KMS-11 (cell line): Measurements from ENCODE around the gene APBB1IP.

ENCODE experiments used
- H2AFZ ChIP-seq: fragments of 200-600 bp; sonication (generic); 2 replicates; pipeline ENCODE4 v1.6.1; 2016; ENCODE audit warnings: antibody characterized with exemption, mixed run types, low read depth
- H3K27ac ChIP-seq: fragments of 200-600 bp; sonication (generic); 2 replicates; pipeline ENCODE4 v1.6.1; 2016; ENCODE audit warnings: mild to moderate bottlenecking, mixed run types
- H3K27me3 ChIP-seq: fragments of 200-600 bp; sonication (generic); 2 replicates; pipeline ENCODE4 v1.6.1; 2017; ENCODE audit warnings: mild to moderate bottlenecking, low read depth, mixed run types, moderate library complexity; ENCODE audit not compliant: insufficient read depth
- H3K36me3 ChIP-seq: fragments of 200-600 bp; sonication (generic); 2 replicates; pipeline ENCODE4 v1.6.1; 2017; ENCODE audit warnings: mild to moderate bottlenecking, mixed run types; ENCODE audit not compliant: insufficient read depth
- H3K4me1 ChIP-seq: fragments of 200-600 bp; sonication (generic); 2 replicates; pipeline ENCODE4 v1.6.1; 2016; ENCODE audit warnings: mild to moderate bottlenecking, low read depth, mixed run types; ENCODE audit not compliant: poor library complexity, severe bottlenecking
- H3K4me2 ChIP-seq: fragments of 200-600 bp; sonication (generic); 2 replicates; pipeline ENCODE4 v1.7.0; 2016; ENCODE audit warnings: mild to moderate bottlenecking, mixed run types
- H3K4me3 ChIP-seq: fragments of 200-600 bp; sonication (generic); IDR thresholded peaks from 2 replicates; pipeline ENCODE4 v1.6.1; 2017; ENCODE audit warnings: low read depth, low read length, mixed read lengths; ENCODE audit not compliant: insufficient read depth
- H3K79me2 ChIP-seq: fragments of 200-600 bp; sonication (generic); 2 replicates; pipeline ENCODE4 v1.6.1; 2016; ENCODE audit warnings: low read depth, mixed run types; ENCODE audit not compliant: insufficient read depth
- H3K9ac ChIP-seq: fragments of 200-600 bp; sonication (generic); 2 replicates; pipeline ENCODE4 v1.6.1; 2016; ENCODE audit warnings: mild to moderate bottlenecking, mixed run types
- H4K20me1 ChIP-seq: fragments of 200-600 bp; sonication (generic); 2 replicates; pipeline ENCODE4 v1.6.1; 2016; ENCODE audit warnings: mild to moderate bottlenecking, mixed run types; ENCODE audit not compliant: insufficient read depth
- CTCF ChIP-seq: fragments of 200-600 bp; sonication (generic); conservative IDR thresholded peaks from 2 replicates; pipeline ENCODE4 v1.6.1; 2017; ENCODE audit warnings: low read depth, mild to moderate bottlenecking, antibody characterized with exemption, low read length, moderate library complexity, mixed read lengths

Gene APBB1IP

DNA sequence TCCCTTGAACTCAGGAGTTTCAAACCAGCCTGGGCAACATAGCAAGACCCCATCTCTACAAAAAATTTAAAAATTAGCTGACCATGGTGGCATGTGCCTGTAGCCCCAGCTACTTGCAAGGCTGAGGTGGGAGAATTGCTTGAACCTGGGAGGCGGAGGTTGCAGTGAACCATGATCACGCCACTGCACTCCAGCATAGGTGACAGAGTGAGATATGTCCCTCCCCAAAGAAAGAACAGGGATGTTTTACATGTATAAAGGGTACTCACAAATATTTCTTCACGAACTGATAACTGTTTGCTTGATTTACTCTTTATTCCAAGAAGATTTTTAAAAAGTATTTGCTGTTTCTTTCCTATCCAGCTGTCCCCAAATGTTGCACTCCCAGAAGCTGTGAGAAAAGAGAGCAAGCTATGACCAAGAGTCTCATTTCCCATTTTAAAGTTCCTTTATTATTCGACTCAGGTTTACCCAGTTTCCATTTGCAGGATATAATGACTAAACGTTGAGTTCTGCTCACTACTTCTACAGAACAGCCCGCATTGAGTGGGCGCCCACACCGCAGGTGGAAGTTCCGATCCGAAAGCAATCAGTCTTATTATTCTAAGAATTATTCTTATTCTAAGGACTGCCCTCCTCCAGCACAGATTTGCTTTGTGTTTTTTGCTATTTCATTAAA lies 90.7 kb downstream of the APBB1IP start:
- no peak overlapping the region for H3K9ac ChIP-seq
- no peak overlapping the region for H2AFZ ChIP-seq
- no peaks in the 10 kb centered on the region for H3K79me2 ChIP-seq
- no peaks in the 10 kb centered on the region for H3K36me3 ChIP-seq
- H3K4me1 ChIP-seq = no peaks in the 10 kb centered on the region
- H4K20me1 ChIP-seq = no peaks in the 10 kb centered on the region
- TF ChIP-seq CTCF = no peak
- no peak overlapping the region for H3K4me3 ChIP-seq
- no peaks in the 10 kb centered on the region for H3K27me3 ChIP-seq
- no peak overlapping the region for H3K27ac ChIP-seq
- no peak overlapping the region for H3K4me2 ChIP-seq

GRCh38 chr10:26534384-26534783 lies 96.2 kb downstream of the APBB1IP start:
- Histone ChIP-seq H3K4me1 (no peaks in the 10 kb centered on the region), H3K79me2 (no peaks in the 10 kb centered on the region), H3K27me3 (no peaks in the 10 kb centered on the region), H3K36me3 (no peaks in the 10 kb centered on the region), H2AFZ (no peak overlapping the region), H3K27ac (no peak overlapping the region), H3K4me3 (no peak overlapping the region), H3K9ac (no peak overlapping the region), H4K20me1 (no peaks in the 10 kb centered on the region), H3K4me2 (no peak overlapping the region)
- TF ChIP-seq CTCF = no peak

DNA sequence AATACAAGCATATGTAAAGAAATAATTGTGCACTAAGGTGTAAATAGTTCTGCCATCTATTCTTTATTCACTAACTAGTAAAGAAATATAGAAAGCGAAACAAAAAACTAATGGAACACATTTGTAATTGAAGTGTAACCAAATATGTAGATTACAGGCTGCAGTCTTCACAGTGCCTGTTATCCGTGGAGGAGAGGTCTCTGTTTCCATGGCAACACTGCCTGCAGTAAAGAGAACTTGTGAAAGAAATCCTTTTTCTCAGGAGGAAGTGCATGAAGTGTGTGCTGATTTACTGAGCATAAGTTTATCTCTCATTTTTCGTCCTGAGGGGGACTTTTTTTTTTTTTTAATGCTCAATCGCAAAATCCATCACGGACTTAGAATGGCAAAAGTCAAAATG lies 102.5 kb downstream of the APBB1IP start:
- TF ChIP-seq CTCF = no peak
- Histone ChIP-seq H3K4me1 (no peaks in the 10 kb centered on the region), H3K4me2 (no peak overlapping the region), H3K27me3 (no peaks in the 10 kb centered on the region), H4K20me1 (no peaks in the 10 kb centered on the region), H2AFZ (no peak overlapping the region), H3K9ac (no peak overlapping the region), H3K36me3 (no peaks in the 10 kb centered on the region), H3K79me2 (no peaks in the 10 kb centered on the region), H3K27ac (no peak overlapping the region), H3K4me3 (no peak overlapping the region)

GRCh38 chr10:26543567-26544306 lies 105.6 kb downstream of the APBB1IP start:
- Histone ChIP-seq H3K36me3 (no peaks in the 10 kb centered on the region), H3K4me2 (no peak overlapping the region), H2AFZ (no peak overlapping the region), H3K79me2 (no peaks in the 10 kb centered on the region), H4K20me1 (no peaks in the 10 kb centered on the region), H3K4me3 (no peak overlapping the region), H3K27me3 (no peaks in the 10 kb centered on the region), H3K9ac (no peak overlapping the region), H3K27ac (no peak overlapping the region), H3K4me1 (no peaks in the 10 kb centered on the region)
- no peak for TF ChIP-seq CTCF
